ENCODE results near the gene PEPD. TPM values are rescaled to one million over a fixed set of nuclear protein-coding genes. Genes with fewer than 3 reads are reported as not detected.

PEPD gene
- total RNA-seq, 1 donor from 2014 or later: 112 TPM

- peak overlapping the region in 1 of 2 donors; percentile 34 for H3K27ac ChIP-seq
- intact Hi-C loops (cut with DNase I): loop anchor here (5.0 kb wide), 1 partner anchor 93 kb away; the partner anchor contains the start of gene CEBPA
- TF ChIP-seq, protein P1, sequence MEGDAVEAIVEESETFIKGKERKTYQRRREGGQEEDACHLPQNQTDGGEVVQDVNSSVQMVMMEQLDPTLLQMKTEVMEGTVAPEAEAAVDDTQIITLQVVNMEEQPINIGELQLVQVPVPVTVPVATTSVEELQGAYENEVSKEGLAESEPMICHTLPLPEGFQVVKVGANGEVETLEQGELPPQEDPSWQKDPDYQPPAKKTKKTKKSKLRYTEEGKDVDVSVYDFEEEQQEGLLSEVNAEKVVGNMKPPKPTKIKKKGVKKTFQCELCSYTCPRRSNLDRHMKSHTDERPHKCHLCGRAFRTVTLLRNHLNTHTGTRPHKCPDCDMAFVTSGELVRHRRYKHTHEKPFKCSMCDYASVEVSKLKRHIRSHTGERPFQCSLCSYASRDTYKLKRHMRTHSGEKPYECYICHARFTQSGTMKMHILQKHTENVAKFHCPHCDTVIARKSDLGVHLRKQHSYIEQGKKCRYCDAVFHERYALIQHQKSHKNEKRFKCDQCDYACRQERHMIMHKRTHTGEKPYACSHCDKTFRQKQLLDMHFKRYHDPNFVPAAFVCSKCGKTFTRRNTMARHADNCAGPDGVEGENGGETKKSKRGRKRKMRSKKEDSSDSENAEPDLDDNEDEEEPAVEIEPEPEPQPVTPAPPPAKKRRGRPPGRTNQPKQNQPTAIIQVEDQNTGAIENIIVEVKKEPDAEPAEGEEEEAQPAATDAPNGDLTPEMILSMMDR (IDR thresholded peaks at IDR 0.05): no peak
Observed at GRCh38 chr19:33394723-33395560, 126.6 kb downstream of the PEPD start.

DNA sequence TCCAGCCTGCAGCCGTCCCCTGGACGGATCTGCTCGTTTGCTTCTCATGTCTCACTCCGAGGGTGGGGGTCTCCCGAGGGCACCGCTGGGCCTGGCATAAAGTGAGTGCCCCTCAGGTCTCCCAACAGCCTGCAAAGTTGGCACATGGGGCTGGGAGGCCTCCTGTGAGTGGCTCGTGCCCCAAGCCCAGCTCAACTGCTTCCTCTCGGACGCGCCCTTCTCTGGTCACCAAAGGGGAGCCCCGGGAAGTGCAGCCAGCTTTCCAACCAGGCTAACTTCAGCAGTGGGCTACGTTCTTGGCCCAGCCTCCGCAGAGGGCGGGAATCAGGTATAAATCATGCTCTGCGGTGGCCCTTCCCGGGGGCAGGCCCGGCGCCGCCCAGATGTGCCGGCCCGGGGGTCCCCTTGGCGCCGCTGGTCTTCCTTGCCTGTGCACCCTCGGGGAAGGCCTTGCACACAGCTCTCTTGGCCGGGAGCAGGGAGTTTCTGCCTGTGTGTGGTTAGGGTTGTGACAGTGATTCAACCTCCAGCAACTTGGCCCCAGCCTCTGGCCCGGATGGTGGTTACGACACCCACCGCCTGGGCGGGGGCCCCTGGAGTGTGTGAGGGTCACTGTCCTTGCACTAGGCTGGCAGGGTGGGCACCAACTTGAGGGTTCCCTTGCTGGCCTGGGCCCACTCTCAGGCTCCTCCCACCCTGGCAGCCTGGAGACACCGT is 127.4 kb downstream of the PEPD start:
- intact Hi-C loops (cut with DNase I): loop anchor here (5.0 kb wide), 1 partner anchor 92 kb away; the partner anchor contains the start of gene CEBPA
- H3K36me3 ChIP-seq: no peaks in the 10 kb centered on the region
- no peaks in the 10 kb centered on the region for H3K9me3 ChIP-seq
- peaks cover 0 to 25% of the 10 kb centered on the region in 2 donors for H3K4me1 ChIP-seq
- DNase-seq (ENCODE audit: low spot score in 2 of 2): peak in 1 of 2 donors; percentile 83
- H3K27me3 ChIP-seq: no peaks in the 10 kb centered on the region
- no peak overlapping the region for H3K4me3 ChIP-seq
- peak overlapping the region in 1 of 2 donors; percentile 34 for H3K27ac ChIP-seq
- TF ChIP-seq, protein P1 (IDR thresholded peaks at IDR 0.05): no peak

More at GRCh38 chr19:33394723-33395560, 126.6 kb downstream of the PEPD start:
- Histone ChIP-seq H3K4me3 (no peak overlapping the region), H3K27me3 (no peaks in the 10 kb centered on the region), H3K4me1 (peaks cover 0 to 20% of the 10 kb centered on the region in 2 donors), H3K9me3 (no peaks in the 10 kb centered on the region), H3K36me3 (no peaks in the 10 kb centered on the region)
- no peak for DNase-seq (ENCODE audit: low spot score in 2 of 2)

DNA sequence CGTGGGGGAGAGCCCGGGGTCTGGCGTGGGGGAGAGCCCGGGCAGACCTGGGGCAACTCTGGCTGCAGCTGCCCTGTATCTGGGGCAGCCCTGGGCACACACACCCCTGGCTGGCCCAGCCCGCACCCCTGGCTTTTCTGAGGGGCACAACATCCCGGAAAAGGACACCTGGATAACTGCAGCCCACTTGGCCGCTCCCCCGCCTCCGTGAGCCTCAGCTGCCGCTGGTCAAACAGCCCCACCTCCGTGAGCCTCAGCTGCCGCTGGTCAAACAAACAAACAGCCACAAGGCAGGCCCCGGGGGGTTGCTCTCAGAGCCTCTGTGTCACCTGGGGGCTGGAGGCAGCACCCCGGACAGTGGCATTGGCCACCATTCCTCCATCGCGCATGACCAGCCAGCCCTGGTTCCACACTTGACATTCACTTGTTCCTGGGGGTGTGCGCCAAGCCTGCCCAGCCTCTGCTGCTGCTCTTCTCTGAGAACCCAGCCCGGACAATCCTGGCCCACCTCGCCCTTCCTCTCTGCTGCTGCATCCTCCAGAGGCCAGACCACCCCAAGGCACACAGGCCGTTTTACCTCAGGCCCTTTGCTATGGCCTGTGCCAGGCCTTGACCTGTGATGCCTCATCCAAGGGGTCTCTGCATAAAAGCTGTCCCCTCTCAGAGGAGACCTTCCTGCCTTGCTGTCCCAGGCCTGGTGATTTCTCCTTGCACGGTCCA is 128.1 kb downstream of the PEPD start:
- Histone ChIP-seq H3K27me3 (no peaks in the 10 kb centered on the region), H3K4me3 (no peak overlapping the region), H3K4me1 (peaks cover 0 to 33% of the 10 kb centered on the region in 2 donors), H3K27ac (peak overlapping the region in 1 of 2 donors; percentile 34), H3K36me3 (no peaks in the 10 kb centered on the region), H3K9me3 (no peaks in the 10 kb centered on the region)
- TF ChIP-seq, protein P1 (IDR thresholded peaks at IDR 0.05): no peak
- intact Hi-C loops (cut with DNase I): loop anchor here (5.0 kb wide), 1 partner anchor 91 kb away; the partner anchor contains the start of gene CEBPA
- DNase-seq (ENCODE audit: low spot score in 2 of 2): no peak

GRCh38 chr19:33392341-33393285 is 129.0 kb downstream of the PEPD start:
- Histone ChIP-seq H3K9me3 (no peaks in the 10 kb centered on the region), H3K27ac (no peak overlapping the region), H3K27me3 (no peaks in the 10 kb centered on the region), H3K4me1 (peaks cover 3 to 38% of the 10 kb centered on the region in 2 donors), H3K4me3 (no peak overlapping the region), H3K36me3 (peaks cover 0 to 2% of the 10 kb centered on the region in 2 donors)
- intact Hi-C loops (cut with DNase I): loop anchor here (5.0 kb wide), 1 partner anchor 90 kb away; the partner anchor contains the start of gene CEBPA
- TF ChIP-seq, protein P1 (IDR thresholded peaks at IDR 0.05): no peak
- DNase-seq (ENCODE audit: low spot score in 2 of 2): no peak
